Measurements from ENCODE around the gene PKP2.

The PKP2 gene

GRCh38 chr12:32896432-32897280, at the start of gene PKP2:
TSS of gene PKP2 (minus strand) at chr12:32896777. CDS start at chr12:32896731, 46 bp downstream.
- FAIRE-seq = no peak
- peak; percentile 52 for DNase-seq (ENCODE audit: insufficient read length, low spot score)

GRCh38 chr12:32944195-32944594, 47.6 kb upstream of the PKP2 start:
- FAIRE-seq = no peak
- DNase-seq (ENCODE audit: insufficient read length, low spot score) = no peak

DNA sequence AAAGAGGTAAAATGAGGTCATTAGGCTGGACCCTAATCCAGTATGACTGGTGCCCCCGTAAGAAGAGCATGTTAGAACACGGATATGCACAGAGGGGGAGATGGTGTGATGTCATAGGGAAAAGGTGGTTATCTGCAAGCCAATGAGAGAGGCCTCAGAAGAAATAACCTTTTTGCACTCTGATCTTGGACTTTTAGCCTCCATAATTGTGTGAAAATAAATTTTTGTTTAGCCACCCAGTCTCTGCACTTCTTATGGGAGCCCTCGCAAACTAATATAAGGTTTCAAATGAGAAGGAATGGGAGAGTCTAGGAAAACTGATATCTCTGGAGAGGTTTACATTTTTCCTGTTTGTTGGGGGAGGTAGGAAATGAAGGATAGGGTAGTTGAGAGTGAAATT, 43.2 kb upstream of the PKP2 start:
- no peak for DNase-seq (ENCODE audit: insufficient read length, low spot score)
- FAIRE-seq = no peak

DNA sequence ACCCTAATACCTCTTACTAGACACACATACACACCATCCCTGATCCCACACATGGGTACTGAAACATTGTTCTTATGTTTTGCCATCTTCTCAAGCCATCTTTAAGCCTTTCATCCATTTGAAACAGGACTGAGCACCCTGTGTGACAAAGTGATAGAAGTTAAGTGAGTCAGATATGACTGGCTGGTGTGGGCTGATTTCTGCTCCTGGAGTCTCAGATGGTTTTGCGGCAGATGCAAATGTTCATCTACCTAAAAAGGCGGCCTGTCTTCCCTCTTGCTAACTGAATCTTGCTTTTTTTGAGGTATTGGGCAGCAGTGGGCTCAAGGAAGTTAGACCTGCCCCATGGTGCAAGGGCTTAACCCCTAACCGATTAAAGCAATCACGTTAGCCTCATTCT, 30.4 kb upstream of the PKP2 start:
- DNase-seq (ENCODE audit: insufficient read length, low spot score) (no peak), FAIRE-seq (no peak)

DNA sequence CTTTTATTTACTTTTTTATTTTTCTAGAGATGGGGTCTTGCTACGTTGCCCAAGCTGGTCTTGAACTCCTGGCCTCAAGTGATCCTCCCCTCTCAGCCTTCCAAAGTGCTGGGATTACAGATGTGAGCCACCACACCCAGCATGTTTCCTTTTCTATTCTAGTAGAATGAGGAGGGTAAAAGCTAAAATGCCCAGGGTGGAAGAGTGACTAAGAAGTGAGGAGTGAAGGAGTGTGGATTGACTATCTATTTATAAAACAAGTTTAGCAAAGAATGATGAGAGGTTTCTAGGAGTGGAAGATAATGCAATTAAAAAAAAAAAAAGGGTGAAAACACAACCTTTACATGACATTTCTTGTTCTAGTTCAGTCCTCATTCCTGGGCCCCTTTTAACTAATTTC, 29.8 kb upstream of the PKP2 start:
- DNase-seq (ENCODE audit: insufficient read length, low spot score) (no peak), FAIRE-seq (no peak)

- FAIRE-seq = no peak
Measured at GRCh38 chr12:32922546-32923297, 26.1 kb upstream of the PKP2 start.

GRCh38 chr12:32921397-32921796, 24.8 kb upstream of the PKP2 start:
- no peak for FAIRE-seq
- no peak for DNase-seq (ENCODE audit: insufficient read length, low spot score)

More at GRCh38 chr12:32922546-32923297, 26.1 kb upstream of the PKP2 start:
- no peak for DNase-seq (ENCODE audit: insufficient read length, low spot score)

GRCh38 chr12:32920506-32921085, 24.0 kb upstream of the PKP2 start:
- no peak for DNase-seq (ENCODE audit: insufficient read length, low spot score)
- no peak for FAIRE-seq

DNA sequence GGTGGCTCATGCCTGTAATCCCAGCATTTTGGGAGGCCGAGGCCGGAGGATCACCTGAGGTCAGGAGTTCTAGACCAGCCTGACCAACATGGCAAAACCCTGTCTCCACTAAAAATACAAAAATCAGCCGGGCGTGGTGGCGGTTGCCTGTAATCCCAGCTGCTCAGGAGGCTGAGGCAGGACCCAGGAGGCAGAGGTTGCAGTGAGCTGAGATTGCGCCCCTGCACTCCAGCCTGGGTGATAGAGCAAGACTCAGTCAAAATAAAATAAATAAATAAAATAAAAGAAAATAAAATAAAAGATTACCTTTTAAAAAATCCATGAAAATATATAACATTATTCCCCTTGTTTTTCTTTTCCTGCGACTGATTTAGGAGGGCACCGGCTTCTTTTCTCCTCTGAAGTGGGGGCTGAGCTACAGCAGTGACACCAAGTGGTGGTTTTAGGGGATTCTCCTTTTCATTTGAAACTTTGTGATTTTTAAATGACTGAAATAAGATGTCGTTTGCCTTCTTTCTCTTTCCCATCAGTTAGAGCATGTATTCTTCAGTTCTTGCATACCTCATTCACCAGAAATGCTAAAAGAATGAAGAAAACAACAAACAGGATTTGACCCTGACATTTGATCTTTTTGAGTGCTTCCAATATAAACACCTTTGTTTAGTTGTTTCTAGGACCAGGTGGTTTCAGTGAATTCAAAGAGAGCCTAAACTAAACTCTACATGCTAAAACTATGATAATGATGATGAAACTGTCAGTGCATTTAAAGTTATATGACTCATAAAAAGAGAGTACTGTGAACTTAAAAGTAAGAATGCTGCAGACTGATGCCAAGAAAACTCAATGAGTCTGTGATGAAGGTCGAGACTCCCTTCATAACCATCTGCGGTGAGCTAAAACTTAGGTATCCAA, 22.6 kb upstream of the PKP2 start:
- DNase-seq (ENCODE audit: insufficient read length, low spot score) (peak; percentile 37), FAIRE-seq (no peak)

DNA sequence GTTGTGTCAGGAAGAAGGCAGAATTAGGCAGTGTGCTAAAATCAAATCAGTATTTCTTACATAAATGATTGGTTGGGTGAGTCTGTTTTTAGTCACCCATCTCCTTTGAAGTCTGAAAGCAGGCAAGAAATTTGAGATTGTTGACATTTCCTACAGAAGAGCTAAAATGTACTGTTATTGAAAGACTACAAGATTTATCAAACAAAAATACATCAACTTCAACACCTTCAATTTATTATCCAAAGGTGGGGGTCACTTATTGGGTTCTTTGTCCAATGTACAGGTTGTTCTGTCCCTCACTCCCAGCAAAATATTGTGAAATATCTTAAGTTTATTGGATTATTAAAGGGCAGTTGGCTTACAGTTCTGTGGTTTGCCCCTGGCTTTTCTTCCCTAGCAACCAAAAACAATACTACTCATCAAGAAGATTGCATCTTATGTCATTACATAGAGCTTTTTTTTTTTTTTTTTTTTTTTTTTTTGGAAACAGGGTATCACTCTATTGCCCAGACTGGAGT, 20.6 kb upstream of the PKP2 start:
- no peak for FAIRE-seq
- no peak for DNase-seq (ENCODE audit: insufficient read length, low spot score)

DNA sequence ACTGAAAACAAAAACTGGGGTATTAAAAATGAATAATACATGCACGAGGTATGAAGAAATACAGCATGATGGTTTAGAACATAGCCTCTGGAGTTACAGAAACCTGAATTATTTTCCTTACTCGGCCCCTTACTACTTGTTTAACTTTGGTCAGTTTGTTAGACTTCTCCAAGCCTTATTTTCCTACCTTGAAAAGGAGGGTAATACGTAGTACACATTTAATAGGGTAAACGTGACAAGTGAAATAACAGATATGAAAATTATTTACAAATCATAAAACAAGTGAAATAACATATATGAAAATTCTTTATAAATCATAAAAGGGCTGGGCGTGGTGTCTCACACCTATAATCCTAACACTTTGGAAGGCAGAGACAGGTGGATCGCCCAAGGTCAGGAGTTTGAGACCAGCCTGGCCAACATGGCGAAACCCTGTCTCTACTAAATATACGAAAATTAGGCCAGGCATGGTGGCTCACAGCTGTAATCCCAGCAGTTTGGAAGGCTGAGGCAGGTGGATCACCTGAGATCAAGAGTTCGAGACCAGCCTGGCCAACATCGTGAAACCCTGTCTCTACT, 11.4 kb upstream of the PKP2 start:
- DNase-seq (ENCODE audit: insufficient read length, low spot score) = no peak
- no peak for FAIRE-seq

GRCh38 chr12:32907166-32907565, 10.6 kb upstream of the PKP2 start:
- no peak for FAIRE-seq
- DNase-seq (ENCODE audit: insufficient read length, low spot score) = no peak

DNA sequence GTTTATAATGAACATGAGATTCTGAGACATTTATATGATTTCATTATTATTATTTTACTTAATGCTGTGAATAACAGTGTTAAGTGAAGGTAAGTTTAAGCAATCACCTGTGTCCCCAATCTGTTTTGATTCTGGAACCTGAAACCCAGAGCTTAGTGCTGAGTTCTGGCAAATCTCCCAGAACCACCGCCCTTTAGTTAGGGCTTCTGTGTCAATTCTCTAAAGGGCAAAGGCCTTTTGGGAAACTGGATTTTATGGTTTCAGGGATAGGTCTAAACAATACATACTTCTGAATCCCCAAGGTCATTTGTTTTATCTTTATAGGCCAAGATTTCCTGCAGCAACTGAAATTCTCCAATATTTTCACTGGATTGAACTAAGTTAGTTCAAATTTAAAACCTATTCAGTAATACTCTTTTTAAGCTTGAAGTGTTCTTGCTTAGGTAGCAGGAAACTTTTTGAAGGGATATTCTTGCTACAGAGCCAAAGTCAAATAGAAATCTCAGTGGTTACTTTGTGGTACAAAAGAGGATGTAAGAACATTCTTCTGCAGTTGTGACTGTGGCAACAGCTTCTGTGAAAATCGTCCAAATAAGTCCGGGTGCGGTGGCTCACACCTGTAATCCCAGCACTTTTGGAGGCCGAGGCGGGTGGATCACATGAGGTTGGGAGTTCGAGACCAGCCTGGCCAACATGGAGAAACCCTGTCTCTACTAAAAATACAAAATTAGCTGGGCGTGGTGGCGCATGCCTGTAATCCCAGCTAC, 10.0 kb upstream of the PKP2 start:
- FAIRE-seq (no peak), DNase-seq (ENCODE audit: insufficient read length, low spot score) (no peak)

DNA sequence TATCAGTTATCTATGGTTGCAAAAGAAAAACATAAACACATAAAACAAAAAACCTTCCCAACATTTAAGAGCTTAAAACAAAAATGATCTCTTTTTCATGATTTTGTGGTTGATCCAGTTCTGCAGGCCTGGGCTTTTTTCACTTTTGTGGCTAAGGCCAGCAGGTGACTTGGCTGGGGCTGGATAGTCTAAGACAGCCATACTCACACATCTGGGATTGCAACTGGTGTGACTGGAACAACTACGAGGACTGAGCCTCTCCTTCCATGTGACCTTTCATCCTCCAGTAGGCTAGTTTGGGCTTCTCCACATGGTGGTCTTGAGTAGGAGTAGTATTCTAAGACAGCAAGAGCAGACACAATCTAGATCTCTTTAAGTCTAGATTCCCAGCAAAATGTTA, 7.2 kb upstream of the PKP2 start:
- no peak for DNase-seq (ENCODE audit: insufficient read length, low spot score)
- no peak for FAIRE-seq

DNA sequence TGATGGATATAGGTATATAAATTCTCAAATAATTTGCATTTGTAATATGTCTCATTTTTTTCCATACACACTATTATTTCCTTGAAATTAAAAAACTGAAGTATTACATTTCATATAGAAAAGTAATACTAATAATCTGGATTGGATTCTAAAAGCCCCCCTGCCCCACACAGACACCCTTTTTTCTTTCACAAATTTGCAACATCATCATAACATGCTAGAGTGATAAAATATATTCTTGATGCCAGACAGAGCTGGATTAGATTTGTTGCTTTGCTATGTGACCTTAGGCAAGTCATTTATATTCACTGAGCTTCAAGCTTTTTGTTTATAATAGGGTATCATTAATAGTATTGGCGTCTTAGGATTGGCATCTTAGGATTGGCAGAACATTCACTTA, 6.7 kb upstream of the PKP2 start:
- FAIRE-seq = no peak
- DNase-seq (ENCODE audit: insufficient read length, low spot score) = no peak

DNA sequence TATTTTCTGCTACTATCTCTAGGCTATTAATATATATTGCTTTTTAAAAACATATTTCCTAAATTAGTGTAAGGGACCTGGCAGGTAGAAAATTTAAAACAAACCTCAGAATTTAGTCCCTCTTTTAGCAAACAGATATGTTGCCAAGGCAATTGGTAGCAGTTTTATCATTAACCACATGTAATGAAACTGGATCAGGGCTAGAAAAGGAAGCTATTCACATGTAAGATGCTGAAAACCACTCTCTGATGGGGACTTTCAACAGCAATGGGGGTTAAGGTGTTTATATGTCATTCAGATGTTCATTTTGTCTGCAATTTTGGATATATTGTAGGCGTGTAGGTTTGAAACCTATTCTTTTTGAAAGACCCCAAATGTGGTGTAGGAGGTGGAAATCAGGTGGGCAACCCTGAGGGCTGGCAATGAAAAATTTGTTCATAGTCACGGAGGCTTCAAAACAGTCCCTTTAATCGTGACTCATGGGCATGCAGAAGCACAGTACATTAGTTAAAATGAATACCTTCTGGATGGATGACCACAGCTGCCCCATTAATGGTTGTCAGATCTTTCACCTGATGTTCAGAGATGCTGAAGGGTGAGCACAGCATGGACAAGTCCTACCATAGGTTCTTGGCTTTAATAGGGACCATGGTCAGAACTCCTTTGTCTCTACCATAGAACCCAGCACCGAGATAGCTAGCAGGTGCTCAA, 5.9 kb upstream of the PKP2 start:
- no peak for DNase-seq (ENCODE audit: insufficient read length, low spot score)
- FAIRE-seq = no peak

DNA sequence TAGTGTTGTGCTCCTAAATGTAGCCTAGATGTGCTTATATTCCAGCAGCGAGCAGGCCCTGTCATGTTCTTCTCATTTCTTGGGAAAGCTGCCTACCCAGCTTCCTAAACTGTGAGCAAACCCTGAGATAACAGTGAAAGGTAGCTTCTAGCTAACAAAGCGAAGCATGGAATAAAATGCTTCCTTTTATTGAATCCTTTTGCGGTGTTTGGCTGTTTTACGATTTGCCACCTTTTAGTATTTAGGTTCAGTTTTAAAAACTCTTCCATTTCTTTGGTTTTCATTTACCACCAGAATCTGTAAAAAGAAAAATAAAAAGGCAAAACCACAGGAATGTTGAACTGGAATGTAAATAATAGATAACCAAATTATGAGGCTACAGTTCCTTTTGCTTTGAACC, 5.0 kb upstream of the PKP2 start:
- DNase-seq (ENCODE audit: insufficient read length, low spot score) (no peak), FAIRE-seq (no peak)

DNA sequence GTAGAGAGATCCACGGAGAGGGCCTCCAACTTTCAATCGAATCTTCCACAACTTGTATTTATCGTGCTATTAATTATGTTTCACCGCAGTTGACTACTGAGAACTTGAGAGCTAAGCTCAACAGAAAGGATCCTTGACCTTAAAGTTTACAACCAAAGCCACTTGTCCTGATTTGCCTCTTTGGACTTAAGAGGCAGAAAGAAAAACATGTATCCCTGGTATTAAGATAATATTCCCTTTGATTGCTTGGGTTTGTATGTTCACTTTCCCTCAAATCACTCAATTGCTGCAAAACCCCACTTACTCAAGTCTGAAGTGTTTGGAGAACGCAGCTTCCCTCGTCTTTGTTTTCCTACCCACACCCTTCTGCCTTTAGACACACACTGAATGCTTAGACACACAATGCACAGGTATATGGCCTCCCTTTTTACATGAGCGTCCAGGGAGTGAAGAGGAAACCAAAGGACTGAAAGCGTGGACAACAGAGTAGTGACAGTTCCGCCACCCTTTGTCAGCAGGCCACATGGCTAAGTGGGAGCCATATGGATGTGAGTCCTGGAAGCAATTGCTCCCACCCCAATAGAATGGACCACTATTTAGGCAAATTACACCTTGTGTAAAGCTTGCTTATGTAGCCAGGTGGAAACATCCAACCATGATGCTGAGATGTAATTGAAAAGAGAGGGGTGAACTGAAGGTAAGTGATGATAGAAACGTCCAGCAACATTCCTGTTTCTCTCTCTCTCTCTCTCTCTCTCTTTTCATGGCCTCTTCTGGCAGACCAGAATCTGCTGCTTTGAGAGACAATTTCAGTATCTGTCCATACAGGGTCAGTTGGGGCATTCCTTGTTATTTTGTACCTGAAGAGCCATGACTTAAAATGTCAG, 1.4 kb upstream of the PKP2 start:
- DNase-seq (ENCODE audit: insufficient read length, low spot score) (no peak), FAIRE-seq (no peak)

All from HTR-8/SVneo (cell line).